WI38 (cell line): ENCODE data around the gene RSL1D1.

Experiments used
- H3K4me3 ChIP-seq: 2 replicates; pipeline ENCODE4 v1.5.1; 2011; ENCODE audit warnings: low read depth, mild to moderate bottlenecking, control low read depth, low read length
- TF ChIP-seq, protein P1 (sequence below): IDR thresholded peaks from 2 replicates; pipeline ENCODE4 v1.5.1; 2012; ENCODE audit warnings: low read depth, mild to moderate bottlenecking, control low read depth, low read length

The RSL1D1 gene

DNA sequence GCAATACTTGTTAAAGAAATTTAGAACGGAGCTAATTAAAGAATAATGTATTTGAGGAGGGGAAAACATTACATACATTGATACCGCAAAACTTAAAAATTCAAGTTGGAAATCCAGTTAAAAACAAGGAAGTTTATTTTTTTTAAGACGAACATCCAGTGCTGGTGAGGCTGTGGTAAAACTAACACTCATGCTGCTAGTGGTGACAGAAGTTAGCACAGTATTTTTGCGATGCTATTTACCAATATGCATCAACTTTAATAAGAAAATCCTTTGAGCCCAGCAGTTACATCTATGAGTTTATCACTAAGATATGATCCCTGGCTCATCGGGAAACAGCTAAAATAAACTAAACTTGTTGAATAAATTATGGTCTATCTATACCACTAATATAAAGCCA, 32.7 kb upstream of the RSL1D1 start:
- TF ChIP-seq, protein P1, sequence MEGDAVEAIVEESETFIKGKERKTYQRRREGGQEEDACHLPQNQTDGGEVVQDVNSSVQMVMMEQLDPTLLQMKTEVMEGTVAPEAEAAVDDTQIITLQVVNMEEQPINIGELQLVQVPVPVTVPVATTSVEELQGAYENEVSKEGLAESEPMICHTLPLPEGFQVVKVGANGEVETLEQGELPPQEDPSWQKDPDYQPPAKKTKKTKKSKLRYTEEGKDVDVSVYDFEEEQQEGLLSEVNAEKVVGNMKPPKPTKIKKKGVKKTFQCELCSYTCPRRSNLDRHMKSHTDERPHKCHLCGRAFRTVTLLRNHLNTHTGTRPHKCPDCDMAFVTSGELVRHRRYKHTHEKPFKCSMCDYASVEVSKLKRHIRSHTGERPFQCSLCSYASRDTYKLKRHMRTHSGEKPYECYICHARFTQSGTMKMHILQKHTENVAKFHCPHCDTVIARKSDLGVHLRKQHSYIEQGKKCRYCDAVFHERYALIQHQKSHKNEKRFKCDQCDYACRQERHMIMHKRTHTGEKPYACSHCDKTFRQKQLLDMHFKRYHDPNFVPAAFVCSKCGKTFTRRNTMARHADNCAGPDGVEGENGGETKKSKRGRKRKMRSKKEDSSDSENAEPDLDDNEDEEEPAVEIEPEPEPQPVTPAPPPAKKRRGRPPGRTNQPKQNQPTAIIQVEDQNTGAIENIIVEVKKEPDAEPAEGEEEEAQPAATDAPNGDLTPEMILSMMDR: no peak
- H3K4me3 ChIP-seq: no peak overlapping the region

DNA sequence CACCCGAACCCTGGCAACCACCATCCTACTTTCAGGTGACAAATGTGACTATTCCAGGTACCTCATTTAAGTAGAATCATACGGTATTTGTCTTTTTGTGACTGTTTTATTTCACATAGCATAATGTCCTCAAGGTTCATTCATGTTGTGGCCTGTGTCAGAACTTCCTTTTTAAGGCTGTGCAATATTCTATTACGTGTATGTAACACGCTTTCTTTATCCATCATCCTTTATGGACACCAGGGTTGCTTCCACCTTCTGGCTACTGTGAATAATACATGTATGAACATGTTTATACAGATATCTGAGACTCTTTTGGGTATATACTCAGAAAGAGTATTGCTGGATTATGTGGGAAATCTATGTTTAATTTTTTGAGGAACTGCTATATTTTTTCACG, 28.7 kb upstream of the RSL1D1 start:
- H3K4me3 ChIP-seq: no peak overlapping the region
- TF ChIP-seq, protein P1: no peak

DNA sequence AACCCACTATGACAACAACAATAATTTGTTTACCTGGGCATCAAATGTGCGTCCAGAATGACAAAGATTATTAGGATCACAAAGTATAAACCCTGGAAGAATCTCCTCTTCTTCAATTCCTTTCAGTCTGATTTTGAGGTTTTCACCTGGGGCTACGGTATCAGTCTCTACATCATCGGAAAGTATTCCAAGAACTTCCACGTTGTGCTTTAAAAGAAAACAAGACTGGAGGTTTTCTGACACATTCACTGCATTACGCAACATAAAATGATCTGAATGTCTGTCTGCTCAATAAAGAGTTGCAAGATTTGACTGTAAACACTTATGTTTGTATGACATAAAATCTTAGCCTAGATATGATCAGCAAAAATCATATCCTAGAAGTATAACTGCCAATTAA, 26.0 kb upstream of the RSL1D1 start:
- TF ChIP-seq, protein P1: no peak
- H3K4me3 ChIP-seq: no peak overlapping the region

DNA sequence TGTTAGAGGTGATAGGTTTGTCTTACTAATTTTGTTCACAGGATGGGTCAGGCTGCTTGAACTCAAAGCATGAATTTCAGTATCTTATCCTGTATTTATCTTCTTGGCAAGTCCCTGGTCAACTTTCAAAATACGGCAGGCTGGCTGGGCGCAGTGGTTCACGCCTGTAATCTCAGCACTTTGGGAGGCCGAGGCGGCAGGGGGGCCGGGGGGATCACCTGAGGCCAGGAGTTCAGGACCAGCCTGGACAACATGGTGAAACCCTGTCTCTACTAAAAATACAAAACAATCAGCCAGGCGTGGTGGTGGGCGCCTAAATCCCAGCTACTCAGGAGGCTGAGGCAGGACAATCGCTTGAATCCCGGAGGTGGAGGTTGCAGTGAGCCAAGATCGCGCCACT, 25.0 kb upstream of the RSL1D1 start:
- H3K4me3 ChIP-seq: no peak overlapping the region

DNA sequence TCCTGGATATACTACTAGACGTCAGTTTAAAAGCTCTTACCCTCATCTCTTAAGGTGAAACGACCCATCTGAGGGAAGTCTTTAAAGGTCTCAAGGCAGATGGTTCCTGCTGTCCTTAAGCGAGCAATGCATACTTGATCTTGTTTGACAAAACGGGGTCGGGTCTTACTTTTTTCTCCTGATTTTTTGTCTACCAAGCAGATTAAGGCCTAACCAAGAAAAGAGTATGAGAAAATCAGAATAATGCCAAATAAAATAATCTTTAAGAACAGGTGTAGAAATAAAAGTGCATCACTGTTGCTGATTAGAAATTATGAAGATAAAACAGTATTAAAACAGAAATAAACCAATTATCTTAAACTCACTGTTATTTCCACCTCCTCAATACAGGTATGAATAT, 24.4 kb upstream of the RSL1D1 start:
- no peak overlapping the region for H3K4me3 ChIP-seq

More for the DNA sequence above, 25.0 kb upstream of the RSL1D1 start:
- TF ChIP-seq, protein P1: no peak

DNA sequence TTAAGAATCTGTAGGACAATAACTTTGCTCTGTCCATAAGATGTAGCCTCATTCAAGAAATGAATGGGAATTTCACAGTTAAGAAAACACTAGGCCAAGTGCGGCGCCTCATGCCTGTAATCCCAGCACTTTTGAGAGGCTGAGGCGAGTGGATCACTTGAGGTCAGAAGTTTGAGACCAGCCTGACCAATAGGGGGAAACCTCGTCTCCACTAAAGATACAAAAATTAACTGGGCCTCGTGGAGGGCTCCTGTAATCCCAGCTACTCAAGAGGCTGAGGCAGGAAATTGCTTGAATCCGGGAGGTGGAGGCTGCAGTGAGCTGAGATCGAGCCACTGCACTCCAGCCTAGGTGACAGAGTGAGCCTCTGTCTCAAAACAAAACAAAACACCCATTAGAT, 19.9 kb upstream of the RSL1D1 start:
- TF ChIP-seq, protein P1: no peak
- no peak overlapping the region for H3K4me3 ChIP-seq

More for the DNA sequence above, 24.4 kb upstream of the RSL1D1 start:
- TF ChIP-seq, protein P1: no peak

DNA sequence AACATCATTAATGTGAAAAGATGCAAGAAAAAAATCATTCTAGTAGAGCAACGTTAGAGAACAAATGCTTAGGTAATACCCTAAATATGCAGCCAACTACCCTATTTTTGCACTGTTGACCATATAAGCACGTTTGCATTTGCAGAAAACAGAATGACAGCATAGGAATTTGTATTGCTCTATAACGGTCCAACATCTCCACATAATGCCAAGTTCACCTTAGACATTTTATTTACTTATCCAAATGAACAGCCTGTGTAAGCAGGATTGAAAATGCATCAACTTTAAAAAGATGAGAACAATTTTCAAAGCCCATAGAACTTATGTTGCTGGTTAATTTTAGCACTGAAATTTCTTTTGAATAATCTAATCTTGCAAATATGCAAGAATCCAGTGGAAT, 19.1 kb upstream of the RSL1D1 start:
- TF ChIP-seq, protein P1: no peak
- H3K4me3 ChIP-seq: no peak overlapping the region
